Measurements from ENCODE around the gene PJVK. TPM values are rescaled to one million over a fixed set of nuclear protein-coding genes. Genes with fewer than 3 reads are reported as not detected.

Gene PJVK
- total and polyA plus RNA-seq, 9 of the 15 experiments (the other 6 are each of a cell fraction or from before 2014, with no cell fraction given): 0.11 to 1.5 (median 0.73) TPM

DNA sequence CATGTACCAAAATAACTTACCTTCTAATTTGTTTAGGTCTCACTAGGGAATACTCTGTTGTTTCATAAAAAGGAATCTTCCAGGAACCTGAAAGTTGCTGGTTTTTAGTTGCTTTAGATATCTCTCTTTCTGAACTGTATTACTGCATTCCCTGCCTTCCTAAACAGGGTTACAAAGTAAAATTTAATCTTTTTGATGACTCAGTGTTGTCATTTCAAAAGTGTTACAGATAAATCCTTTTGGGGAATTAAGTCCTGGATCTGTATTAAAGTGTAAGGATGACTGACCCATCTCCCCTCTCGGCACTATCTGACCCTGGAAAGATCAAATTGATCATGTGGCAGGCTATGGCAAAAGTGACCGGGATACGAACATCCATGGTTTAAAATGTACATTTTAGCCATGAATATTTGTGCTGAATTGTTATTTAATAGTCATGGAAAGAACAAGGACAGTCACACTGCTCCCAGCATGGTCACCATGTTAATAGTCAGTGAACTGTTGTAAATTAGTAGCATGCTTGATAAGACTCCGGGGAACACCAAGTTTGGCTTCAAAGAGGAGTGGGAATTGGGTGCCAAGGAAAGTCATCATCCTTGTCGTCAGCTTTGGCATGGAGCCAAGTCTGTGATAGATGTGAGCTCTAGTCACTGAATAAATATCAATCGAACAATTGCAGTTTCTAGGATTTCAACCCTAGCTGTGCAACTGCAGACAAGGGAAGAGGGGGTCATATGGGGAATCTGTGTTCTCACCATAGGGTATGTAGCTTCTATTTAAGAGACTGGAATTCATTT lies 33.3 kb downstream of the PJVK start (continued):
- TF ChIP-seq, protein P1, sequence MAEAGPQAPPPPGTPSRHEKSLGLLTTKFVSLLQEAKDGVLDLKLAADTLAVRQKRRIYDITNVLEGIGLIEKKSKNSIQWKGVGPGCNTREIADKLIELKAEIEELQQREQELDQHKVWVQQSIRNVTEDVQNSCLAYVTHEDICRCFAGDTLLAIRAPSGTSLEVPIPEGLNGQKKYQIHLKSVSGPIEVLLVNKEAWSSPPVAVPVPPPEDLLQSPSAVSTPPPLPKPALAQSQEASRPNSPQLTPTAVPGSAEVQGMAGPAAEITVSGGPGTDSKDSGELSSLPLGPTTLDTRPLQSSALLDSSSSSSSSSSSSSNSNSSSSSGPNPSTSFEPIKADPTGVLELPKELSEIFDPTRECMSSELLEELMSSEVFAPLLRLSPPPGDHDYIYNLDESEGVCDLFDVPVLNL (CRISPR knock-in tag; IDR thresholded peaks at IDR 0.05; ENCODE audit: low read depth): no peak
- TF ChIP-seq RAD21 (CRISPR knock-in tag; conservative IDR thresholded peaks at IDR 0.05 in 1 of 2, IDR thresholded peaks at IDR 0.05 in 1 of 2) (peak in 1 of 2 experiments; percentile 9; a peak in 1 of 4 replicates), SMARCA4 (IDR thresholded peaks at IDR 0.05) (no peak), NFIC (IDR thresholded peaks at IDR 0.05) (peak; percentile 100), POU5F1 (IDR thresholded peaks at IDR 0.05; ENCODE audit: borderline replicate concordance, low read depth, low read length, partially characterized antibody) (no peak), NFIX (CRISPR knock-in tag; IDR thresholded peaks at IDR 0.05; ENCODE audit: low read depth) (peak; percentile 99), SMAD1 (IDR thresholded peaks at IDR 0.05; ENCODE audit: low read depth, low read length, partially characterized antibody) (peak; percentile 95)

DNA sequence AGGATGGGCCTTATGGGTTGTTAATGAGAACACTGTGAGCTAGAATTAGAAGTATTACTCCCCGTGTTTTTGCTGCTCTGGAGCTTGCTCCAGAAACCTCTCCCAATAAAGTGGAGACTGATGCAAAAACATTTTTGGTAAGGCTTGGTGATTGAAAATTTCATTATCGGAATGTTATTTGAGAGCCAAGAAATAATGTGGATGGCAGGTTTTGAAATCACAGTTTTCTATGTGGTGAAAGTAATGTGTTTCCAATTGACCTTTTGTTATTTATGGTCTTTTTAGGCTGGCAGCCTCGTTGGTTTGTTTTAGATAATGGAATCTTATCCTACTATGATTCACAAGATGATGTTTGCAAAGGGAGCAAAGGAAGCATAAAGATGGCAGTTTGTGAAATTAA lies 34.2 kb downstream of the PJVK start:
- FAIRE-seq (no peak), ATAC-seq (no peak), DNase-seq (ENCODE audit: extremely low read depth in 1 of 4, low spot score in 3 of 4) (no peak)
- ChIA-PET POLR2A (interaction anchor here (0.7 to 1.7 kb wide), 4 partner anchors 10 to 373 kb away, joined by 3 to 7 read pairs (median 3); partner anchors contain the start of gene RBM45), CTCF (ENCODE audit: low intra/inter-chr PET ratio) (no interaction called here)
- H3K27ac ChIP-seq (ENCODE audit: extremely low read depth, low read depth, low read length): no peak overlapping the region
- peaks cover 17% of the 10 kb centered on the region; the same call in 2 of the 3 replicates for H3K36me3 ChIP-seq (ENCODE audit: control insufficient read depth, insufficient read depth, low read length)
- intact Hi-C loops (cut with micrococcal nuclease): no loop called here
- BruUV-seq (replicated peaks): no TSS peak
- H3K79me2 ChIP-seq (ENCODE audit: control insufficient read depth, insufficient read depth, low read length): peaks cover 40% of the 10 kb centered on the region
- H3K9ac ChIP-seq (ENCODE audit: insufficient read depth in 1 of 2, low read depth in 2 of 2, low read length in 2 of 2): no peak overlapping the region
- H3K4me2 ChIP-seq (ENCODE audit: insufficient read depth, low read length): no peak overlapping the region
- H3K9me1 ChIP-seq (ENCODE audit: control insufficient read depth, insufficient read depth, low read length): no peaks in the 10 kb centered on the region
- H3K27me3 ChIP-seq (ENCODE audit: control insufficient read depth in 2 of 2, insufficient read depth in 2 of 2, low read length in 2 of 2): no peaks in the 10 kb centered on the region
- H2AFZ ChIP-seq (ENCODE audit: low read depth, low read length): no peak overlapping the region
- in situ Hi-C loops (cut with MboI): no loop called here
- no peak overlapping the region for H3K4me3 ChIP-seq
- WGBS (ENCODE audit: insufficient coverage, low coverage, missing lambda C conversion rate): 58% methylated on average over 3 of the region's 3 CpGs
- no peaks in the 10 kb centered on the region for H4K20me1 ChIP-seq (replicated peaks; ENCODE audit: control insufficient read depth, insufficient read depth, low read length)
- peaks cover 11 to 19% of the 10 kb centered on the region in 2 experiments for H3K4me1 ChIP-seq (replicated peaks in 1 of 2; ENCODE audit: control insufficient read depth in 2 of 2, insufficient read depth in 2 of 2, low read length in 2 of 2)
- H3K9me3 ChIP-seq (replicated peaks; ENCODE audit: control insufficient read depth, insufficient read depth, low read depth, low read length): no peaks in the 10 kb centered on the region
- TF ChIP-seq CBX5 (IDR thresholded peaks at IDR 0.05; ENCODE audit: borderline replicate concordance, low read depth) (no peak), HDGF (IDR thresholded peaks at IDR 0.05) (no peak), ARNT (IDR thresholded peaks at IDR 0.05) (no peak)
- TF ChIP-seq, protein P2, sequence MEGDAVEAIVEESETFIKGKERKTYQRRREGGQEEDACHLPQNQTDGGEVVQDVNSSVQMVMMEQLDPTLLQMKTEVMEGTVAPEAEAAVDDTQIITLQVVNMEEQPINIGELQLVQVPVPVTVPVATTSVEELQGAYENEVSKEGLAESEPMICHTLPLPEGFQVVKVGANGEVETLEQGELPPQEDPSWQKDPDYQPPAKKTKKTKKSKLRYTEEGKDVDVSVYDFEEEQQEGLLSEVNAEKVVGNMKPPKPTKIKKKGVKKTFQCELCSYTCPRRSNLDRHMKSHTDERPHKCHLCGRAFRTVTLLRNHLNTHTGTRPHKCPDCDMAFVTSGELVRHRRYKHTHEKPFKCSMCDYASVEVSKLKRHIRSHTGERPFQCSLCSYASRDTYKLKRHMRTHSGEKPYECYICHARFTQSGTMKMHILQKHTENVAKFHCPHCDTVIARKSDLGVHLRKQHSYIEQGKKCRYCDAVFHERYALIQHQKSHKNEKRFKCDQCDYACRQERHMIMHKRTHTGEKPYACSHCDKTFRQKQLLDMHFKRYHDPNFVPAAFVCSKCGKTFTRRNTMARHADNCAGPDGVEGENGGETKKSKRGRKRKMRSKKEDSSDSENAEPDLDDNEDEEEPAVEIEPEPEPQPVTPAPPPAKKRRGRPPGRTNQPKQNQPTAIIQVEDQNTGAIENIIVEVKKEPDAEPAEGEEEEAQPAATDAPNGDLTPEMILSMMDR (IDR thresholded peaks at IDR 0.05 in 2 of 3, conservative IDR thresholded peaks at IDR 0.05 in 1 of 3; ENCODE audit: insufficient read depth in 2 of 3, low read depth in 1 of 3, low read length in 3 of 3): no peak
- TF ChIP-seq, protein P3, sequence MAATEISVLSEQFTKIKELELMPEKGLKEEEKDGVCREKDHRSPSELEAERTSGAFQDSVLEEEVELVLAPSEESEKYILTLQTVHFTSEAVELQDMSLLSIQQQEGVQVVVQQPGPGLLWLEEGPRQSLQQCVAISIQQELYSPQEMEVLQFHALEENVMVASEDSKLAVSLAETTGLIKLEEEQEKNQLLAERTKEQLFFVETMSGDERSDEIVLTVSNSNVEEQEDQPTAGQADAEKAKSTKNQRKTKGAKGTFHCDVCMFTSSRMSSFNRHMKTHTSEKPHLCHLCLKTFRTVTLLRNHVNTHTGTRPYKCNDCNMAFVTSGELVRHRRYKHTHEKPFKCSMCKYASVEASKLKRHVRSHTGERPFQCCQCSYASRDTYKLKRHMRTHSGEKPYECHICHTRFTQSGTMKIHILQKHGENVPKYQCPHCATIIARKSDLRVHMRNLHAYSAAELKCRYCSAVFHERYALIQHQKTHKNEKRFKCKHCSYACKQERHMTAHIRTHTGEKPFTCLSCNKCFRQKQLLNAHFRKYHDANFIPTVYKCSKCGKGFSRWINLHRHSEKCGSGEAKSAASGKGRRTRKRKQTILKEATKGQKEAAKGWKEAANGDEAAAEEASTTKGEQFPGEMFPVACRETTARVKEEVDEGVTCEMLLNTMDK (IDR thresholded peaks at IDR 0.05; ENCODE audit: borderline replicate concordance, insufficient read depth, low read depth, low read length, poor library complexity, severe bottlenecking): no peak
- TF ChIP-seq, protein P4, sequence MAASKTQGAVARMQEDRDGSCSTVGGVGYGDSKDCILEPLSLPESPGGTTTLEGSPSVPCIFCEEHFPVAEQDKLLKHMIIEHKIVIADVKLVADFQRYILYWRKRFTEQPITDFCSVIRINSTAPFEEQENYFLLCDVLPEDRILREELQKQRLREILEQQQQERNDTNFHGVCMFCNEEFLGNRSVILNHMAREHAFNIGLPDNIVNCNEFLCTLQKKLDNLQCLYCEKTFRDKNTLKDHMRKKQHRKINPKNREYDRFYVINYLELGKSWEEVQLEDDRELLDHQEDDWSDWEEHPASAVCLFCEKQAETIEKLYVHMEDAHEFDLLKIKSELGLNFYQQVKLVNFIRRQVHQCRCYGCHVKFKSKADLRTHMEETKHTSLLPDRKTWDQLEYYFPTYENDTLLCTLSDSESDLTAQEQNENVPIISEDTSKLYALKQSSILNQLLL (CRISPR knock-in tag; IDR thresholded peaks at IDR 0.05; ENCODE audit: borderline replicate concordance): no peak

Measured in K562 (cell line).